ENCODE data around the gene CAB39.

GRCh38 chr2:230865766-230866755, 153.4 kb downstream of the CAB39 start:
- TF ChIP-seq CTCF (IDR thresholded peaks at IDR 0.05 in 8 of 11, conservative IDR thresholded peaks at IDR 0.05 in 3 of 11) (peak in 1 of 11 experiments; percentile 7), POLR2A (IDR thresholded peaks at IDR 0.05) (no peak), POLR2AphosphoS5 (IDR thresholded peaks at IDR 0.05) (peak in 1 of 3 donors; percentile 33)

Measured in spleen (tissue), 7 donors.